ENCODE measurements around the gene GBA2.

Gene GBA2

DNA sequence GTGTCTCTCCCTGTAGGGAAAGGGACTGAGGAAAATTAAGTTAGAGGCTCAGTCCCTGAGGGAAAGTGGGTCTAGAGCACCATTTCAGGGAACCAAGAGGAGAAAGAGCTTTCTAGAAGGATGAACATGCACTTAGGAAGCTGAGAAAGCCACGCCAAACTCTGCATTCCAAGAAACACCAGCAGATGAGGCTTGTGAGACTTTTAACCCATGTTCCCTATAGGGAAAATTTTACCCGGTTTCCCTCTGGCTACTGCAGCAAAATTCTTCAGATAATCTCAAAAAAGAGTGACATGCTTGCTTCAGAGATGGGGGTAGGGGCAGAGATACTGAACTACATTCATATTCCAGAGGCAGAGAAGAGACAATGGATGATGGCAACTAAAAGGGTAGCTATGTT lies 25.6 kb downstream of the GBA2 start:
- no peak for DNase-seq (ENCODE audit: extremely low spot score)
- TF ChIP-seq, protein P1, sequence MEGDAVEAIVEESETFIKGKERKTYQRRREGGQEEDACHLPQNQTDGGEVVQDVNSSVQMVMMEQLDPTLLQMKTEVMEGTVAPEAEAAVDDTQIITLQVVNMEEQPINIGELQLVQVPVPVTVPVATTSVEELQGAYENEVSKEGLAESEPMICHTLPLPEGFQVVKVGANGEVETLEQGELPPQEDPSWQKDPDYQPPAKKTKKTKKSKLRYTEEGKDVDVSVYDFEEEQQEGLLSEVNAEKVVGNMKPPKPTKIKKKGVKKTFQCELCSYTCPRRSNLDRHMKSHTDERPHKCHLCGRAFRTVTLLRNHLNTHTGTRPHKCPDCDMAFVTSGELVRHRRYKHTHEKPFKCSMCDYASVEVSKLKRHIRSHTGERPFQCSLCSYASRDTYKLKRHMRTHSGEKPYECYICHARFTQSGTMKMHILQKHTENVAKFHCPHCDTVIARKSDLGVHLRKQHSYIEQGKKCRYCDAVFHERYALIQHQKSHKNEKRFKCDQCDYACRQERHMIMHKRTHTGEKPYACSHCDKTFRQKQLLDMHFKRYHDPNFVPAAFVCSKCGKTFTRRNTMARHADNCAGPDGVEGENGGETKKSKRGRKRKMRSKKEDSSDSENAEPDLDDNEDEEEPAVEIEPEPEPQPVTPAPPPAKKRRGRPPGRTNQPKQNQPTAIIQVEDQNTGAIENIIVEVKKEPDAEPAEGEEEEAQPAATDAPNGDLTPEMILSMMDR (IDR thresholded peaks at IDR 0.05; ENCODE audit: control extremely low read depth, extremely low read depth, low read depth, missing control alignments) = no peak
- POLR2A ChIA-PET = interaction anchor here (0.7 kb wide), 1 partner anchor 30 kb away, joined by 3 read pairs; no protein-coding TSS in a partner anchor
- CTCF ChIA-PET = interaction anchor here (1.5 to 11.0 kb wide), 2 partner anchors 23 to 27 kb away, joined by 3 to 130 read pairs; no protein-coding TSS in a partner anchor

DNA sequence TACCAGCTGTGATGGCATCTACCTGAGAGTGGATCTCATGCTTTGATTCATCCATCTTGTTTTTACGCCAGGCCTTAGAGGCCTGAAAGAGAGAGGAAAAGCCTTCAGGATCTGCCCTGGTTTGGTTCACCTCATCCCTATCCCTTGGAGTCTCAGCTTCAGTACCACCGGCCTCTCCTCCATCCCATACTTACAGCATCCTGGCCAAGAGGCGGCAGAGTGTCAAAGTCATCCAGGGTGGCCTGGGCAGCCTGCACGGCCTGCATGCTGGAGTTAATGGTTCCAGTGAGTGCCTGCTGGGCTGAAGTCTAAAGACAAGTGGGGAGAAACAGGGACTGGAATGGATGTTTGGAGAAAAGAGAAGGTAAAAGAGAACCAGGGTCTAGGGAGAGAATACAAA lies 29.5 kb downstream of the GBA2 start:
- TF ChIP-seq, protein P1 (IDR thresholded peaks at IDR 0.05; ENCODE audit: control extremely low read depth, extremely low read depth, low read depth, missing control alignments) = no peak
- POLR2A ChIA-PET = no interaction called here
- CTCF ChIA-PET = interaction anchor here (8.5 to 19.1 kb wide), 2 partner anchors 10 to 23 kb away, joined by 72 to 224 read pairs; partner anchors contain the start of genes CREB3 and TLN1
- DNase-seq (ENCODE audit: extremely low spot score) = no peak

DNA sequence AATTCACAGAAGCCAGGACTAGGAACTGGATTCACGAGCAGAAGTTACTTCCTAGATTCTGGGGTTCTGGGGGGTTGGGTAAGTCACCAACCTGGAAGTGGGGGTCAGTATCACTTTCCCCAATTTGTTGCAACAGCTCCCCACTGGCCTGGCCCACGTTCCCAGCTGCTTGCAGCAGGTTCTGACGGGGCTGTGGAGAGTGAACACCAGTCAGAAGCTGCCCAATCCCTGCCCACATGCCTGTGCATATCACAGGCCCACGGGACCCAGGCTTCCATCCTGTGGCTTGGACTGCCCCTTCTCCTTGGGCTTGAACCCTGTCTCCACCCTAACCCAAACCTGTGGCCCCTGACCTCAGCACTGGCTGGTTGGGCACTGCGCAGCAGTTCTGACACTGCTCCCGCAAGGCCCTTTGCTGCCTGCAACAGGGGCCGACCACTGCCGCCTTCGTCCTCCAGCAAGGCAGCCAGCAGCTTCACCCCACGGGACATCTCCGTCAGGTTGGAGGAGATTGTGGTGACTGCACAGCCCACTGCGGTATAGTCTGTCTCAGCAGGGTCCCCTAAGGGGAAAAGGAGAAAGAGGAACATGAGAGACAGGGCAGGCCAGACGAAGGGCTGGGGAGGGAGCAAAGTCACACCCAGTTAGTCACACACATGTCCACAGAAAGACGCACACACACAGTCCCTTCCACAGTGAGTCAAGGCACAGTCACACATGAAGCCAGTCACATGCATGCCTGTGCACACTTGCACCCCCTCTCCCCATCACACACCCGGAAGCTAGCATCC lies 30.1 kb downstream of the GBA2 start:
- TF ChIP-seq, protein P1 (IDR thresholded peaks at IDR 0.05; ENCODE audit: control extremely low read depth, extremely low read depth, low read depth, missing control alignments) = no peak
- CTCF ChIA-PET = interaction anchor here (8.5 to 19.1 kb wide), 2 partner anchors 11 to 23 kb away, joined by 72 to 224 read pairs; partner anchors contain the start of genes CREB3 and TLN1
- no peak for DNase-seq (ENCODE audit: extremely low spot score)
- POLR2A ChIA-PET = no interaction called here

DNA sequence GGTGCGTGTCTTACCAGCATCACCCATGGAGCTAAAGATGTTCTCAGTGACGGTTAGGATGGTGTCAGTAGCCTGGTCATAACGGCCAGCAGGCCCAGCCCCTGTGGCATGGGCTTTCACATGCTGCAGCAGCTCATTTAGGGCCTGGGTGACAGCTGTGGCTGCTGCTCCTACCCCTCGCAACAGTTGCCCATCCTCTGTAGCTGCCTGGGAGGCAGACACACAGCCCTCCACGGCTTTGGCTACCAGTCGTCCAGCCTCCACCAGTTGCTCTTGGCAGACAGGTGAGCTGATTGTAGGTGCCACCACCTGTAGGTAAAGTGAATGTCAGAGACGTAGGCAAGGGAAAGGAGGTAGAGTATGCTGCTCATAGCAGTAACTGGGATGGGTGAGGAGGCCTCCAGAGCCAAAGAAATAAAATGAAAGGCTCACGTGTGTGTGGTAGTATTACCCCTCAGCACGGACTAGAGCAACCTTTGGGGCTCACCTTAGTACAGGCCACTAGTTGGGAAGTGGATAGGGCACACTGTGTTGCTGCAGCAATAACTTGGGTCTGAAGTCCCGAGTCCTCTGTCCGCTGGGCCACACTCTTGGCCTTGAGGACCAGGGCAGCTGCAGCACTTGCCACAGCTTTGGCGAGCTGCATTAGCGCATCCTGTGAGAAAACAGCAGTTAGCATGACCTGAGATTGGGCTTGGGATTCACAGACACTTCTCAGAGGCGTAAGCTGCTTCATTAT lies 31.7 kb downstream of the GBA2 start:
- ChIA-PET POLR2A (no interaction called here), CTCF (interaction anchor here (1.0 to 19.1 kb wide), 6 partner anchors 12 to 113 kb away, joined by 3 to 224 read pairs (median 4); partner anchors contain the start of genes CREB3 and TLN1)
- no peak for DNase-seq (ENCODE audit: extremely low spot score)
- TF ChIP-seq, protein P1 (IDR thresholded peaks at IDR 0.05; ENCODE audit: control extremely low read depth, extremely low read depth, low read depth, missing control alignments) = no peak

DNA sequence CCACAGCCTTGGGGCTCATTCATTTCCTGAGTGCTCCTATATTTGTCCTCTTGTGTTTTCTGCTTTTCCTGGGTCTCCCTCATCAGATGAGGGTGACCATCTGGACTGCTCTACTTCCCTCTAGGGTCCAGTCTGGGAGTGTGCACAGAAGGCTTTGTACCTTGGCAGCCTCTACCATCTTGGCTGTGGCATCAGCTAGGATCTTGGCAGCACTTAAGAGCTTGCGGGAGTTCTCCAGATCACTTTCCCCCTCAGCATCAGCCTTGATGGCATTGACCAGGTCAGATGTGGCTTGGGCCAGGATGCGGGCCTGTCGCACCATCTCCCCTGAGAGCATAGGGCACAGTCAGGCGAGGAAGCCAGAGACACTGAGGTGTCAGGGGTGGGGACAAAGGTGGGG lies 32.8 kb downstream of the GBA2 start:
- ChIA-PET POLR2A (no interaction called here), CTCF (interaction anchor here (1.0 to 19.1 kb wide), 5 partner anchors 11 to 112 kb away, joined by 3 to 224 read pairs (median 5); partner anchors contain the start of genes CREB3 and TLN1)
- TF ChIP-seq, protein P1 (IDR thresholded peaks at IDR 0.05; ENCODE audit: control extremely low read depth, extremely low read depth, low read depth, missing control alignments) = no peak
- no peak for DNase-seq (ENCODE audit: extremely low spot score)

DNA sequence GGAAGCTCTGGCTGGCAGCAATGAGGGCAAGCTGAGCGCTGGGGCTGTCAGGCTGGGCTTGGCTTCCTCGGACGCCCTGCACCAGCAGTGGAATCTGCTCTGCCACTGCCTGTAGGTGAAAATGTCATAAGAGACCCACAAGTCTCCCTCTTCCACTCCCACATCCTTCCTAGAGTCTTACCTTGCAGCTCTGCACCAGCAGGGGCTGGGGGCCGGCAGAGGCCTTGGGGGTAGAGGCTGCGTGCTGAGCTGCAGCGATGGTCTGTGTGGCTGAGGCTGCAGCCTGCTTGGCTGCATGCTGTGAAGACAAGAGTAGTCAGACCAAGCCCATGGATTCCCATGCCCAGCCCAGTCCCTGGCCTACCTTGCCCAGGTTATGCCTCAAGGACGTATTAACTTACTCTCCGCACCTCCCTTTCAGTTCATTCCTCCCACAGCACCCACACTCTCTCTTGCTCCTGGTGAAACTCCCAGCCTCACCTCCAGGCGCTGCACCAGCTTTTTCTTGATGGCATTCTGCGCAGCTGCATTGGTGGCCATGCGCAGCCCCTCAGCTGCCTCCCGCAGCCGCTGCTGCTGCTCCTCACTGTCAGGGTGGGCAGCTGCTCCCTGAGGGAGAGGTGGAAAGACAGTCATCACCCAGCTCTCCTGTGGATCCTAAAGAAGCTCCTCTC lies 34.3 kb downstream of the GBA2 start:
- ChIA-PET CTCF (interaction anchor here (0.9 to 19.1 kb wide), 7 partner anchors 9 to 112 kb away, joined by 3 to 224 read pairs (median 5); partner anchors contain the start of genes ARHGEF39, CREB3 and TLN1), POLR2A (interaction anchor here (1.6 to 2.1 kb wide), 2 partner anchors 17 to 18 kb away, joined by 4 to 7 read pairs; partner anchors contain the start of genes CREB3 and TLN1)
- TF ChIP-seq, protein P1 (IDR thresholded peaks at IDR 0.05; ENCODE audit: control extremely low read depth, extremely low read depth, low read depth, missing control alignments) = no peak
- DNase-seq (ENCODE audit: extremely low spot score) = no peak
